ENCODE data around the gene ACTRT2. TPM values are rescaled to one million over a fixed set of nuclear protein-coding genes. Genes with fewer than 3 reads are reported as not detected.

Gene ACTRT2
- total RNA-seq: not detected

- DNase-seq (no peak), ATAC-seq (no peak)
- H3K4me1 Mint-ChIP-seq (ENCODE audit: low read depth): no peaks in the 10 kb centered on the region
- no peaks in the 10 kb centered on the region for H3K9me3 Mint-ChIP-seq
- H3K27me3 Mint-ChIP-seq (ENCODE audit: low read depth): no peaks in the 10 kb centered on the region
- H3K4me3 Mint-ChIP-seq: no peak within 1 kb of the TSS
- H3K36me3 Mint-ChIP-seq (ENCODE audit: insufficient read depth): no peaks in the 10 kb centered on the region
These were observed at the start of gene ACTRT2 for GRCh38 chr1:3021233-3021671. TSS of gene ACTRT2 (plus strand) at chr1:3021467. CDS start at chr1:3021687, 220 bp downstream.

GRCh38 chr1:2971609-2972008 lies 49.7 kb upstream of the ACTRT2 start:
- ATAC-seq (no peak), DNase-seq (peak; percentile 4)
- H3K36me3 Mint-ChIP-seq (ENCODE audit: insufficient read depth): no peaks in the 10 kb centered on the region
- no peak overlapping the region for H3K4me3 Mint-ChIP-seq
- peaks cover 3% of the 10 kb centered on the region for H3K4me1 Mint-ChIP-seq (ENCODE audit: low read depth)
- no peaks in the 10 kb centered on the region for H3K9me3 Mint-ChIP-seq
- peaks cover 4% of the 10 kb centered on the region for H3K27me3 Mint-ChIP-seq (ENCODE audit: low read depth)

DNA sequence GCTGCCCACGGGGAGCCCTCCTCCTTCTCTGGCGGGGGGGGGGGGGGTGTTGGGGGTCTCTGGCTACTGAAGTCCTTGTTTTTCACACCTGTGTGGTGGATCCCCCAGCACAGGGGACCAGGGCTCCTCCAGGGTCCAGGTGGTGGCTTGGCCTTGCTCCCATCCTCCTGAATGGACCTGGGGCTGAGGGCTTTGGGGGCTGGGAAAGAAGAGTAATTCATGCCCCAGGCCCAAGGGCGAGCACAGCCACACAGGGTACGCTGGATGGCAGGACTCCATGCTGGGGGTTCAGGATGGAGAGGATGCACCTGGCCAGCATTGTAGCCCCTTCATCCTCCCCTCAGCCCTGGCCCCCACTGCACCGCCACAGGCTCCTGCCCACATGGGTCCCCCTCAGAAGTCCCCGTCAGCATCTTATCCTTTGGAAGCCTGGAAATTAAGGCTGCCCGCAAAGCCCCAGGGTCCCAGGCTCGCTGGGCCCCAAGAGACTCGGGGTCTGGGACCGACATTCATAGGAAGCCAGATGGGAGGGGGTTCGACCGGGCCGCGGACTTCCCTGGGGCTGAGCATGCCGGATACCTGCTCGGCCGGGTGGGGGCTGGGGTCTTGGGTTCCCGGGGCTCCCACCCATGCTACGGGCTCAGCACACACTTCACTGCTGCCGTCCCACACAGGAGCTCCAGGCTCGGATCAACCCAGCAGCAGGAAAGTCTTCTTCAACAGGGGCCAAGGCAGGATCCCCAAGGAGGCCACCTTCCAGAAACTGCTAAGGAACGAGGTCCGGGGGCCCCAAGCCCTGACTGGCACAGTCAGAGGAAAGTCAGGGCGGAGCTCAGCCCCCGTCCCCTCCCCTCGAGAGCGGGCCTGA lies 49.0 kb upstream of the ACTRT2 start:
- ATAC-seq (no peak), DNase-seq (peak; percentile 3)
- H3K9me3 Mint-ChIP-seq: no peaks in the 10 kb centered on the region
- peaks cover 4% of the 10 kb centered on the region for H3K27me3 Mint-ChIP-seq (ENCODE audit: low read depth)
- H3K36me3 Mint-ChIP-seq (ENCODE audit: insufficient read depth): no peaks in the 10 kb centered on the region
- peaks cover 3% of the 10 kb centered on the region for H3K4me1 Mint-ChIP-seq (ENCODE audit: low read depth)
- H3K4me3 Mint-ChIP-seq: no peak overlapping the region

DNA sequence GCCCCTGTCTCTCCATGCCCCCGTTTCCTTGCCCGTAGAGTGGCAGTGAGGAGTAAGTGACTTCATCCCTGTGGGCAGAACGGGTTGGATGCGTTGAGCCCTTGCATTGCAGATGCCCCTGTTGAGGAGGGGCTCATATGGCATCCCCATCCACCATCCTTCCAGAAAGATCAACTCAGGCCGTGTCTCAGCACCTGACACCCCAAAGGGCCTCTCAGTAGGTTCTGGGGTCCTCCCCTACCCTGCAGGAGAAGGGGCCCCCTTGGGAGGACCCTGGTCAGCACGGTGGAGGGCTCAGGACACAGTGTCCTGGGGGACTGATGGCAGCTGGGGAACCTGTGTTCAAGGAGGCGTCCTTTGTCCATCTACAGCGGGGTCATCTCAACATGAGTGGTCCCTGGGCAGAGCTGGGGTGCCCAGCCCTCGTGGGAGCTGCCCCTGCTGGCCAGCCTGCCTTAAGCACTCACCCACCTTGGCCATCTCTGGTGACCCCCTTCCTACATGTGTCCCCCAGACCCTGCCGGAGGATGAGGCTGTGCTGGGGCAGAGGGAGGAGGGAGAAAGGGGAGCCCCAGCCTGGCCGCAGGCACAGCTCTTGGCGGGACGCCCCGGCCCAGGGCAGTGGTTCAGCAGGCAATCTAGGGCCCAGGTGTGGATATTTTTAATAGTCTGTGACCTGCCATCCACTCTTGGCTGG lies 48.2 kb upstream of the ACTRT2 start:
- ATAC-seq: no peak
- H3K9me3 Mint-ChIP-seq: no peaks in the 10 kb centered on the region
- peak; percentile 2 for DNase-seq
- peaks cover 4% of the 10 kb centered on the region for H3K27me3 Mint-ChIP-seq (ENCODE audit: low read depth)
- H3K4me3 Mint-ChIP-seq: no peak overlapping the region
- H3K4me1 Mint-ChIP-seq (ENCODE audit: low read depth): peaks cover 3% of the 10 kb centered on the region
- no peaks in the 10 kb centered on the region for H3K36me3 Mint-ChIP-seq (ENCODE audit: insufficient read depth)

DNA sequence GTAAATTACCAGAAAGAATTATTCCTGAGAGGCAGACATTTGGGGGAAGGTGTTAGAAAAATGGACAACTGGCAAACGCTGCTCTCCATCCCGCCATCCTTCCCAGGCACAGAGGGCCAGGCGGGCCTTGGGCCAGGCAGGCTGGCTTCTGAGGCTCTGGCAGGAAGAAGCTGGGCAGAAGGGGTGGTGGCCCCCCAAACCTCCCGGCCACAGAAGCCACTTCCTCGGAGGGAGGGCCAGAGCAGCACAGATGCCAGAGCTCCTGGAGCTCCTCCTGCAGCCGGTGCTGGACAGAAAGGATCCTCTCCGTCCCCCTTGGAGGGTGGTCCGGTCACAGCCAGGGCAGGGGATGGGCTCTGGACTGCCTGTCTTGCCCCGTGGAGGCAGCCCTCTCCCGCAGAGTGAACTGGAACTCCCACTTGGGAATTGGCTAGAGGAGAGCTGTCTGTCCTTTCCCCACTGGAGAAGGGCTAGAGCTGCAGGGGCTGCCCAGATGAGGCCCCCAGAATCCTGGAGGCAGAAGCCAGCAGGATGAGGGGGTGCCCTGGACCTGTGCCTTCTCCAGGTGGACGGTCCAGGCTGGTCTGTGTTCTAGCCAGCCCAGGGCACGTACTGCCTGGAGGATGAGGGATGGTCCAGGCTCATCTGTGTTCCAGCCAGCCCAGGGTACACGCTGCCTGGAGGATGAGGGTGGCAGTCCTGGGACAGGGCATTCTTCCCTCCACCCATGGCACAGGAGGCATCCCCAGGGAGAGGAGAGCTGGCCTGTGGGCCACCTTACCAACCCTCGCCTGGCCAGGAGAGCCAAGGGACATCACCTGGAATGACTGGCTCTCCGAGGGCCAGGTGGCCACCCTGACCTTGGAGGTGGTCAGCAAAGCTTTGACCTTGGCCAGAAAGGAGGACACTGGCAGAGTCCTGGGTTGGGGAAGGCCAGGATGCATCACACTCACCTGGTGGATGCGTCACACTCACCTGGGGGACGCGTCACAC lies 47.4 kb upstream of the ACTRT2 start:
- Mint-ChIP-seq H3K4me3 (no peak overlapping the region), H3K4me1 (ENCODE audit: low read depth) (peaks cover 3% of the 10 kb centered on the region), H3K9me3 (no peaks in the 10 kb centered on the region), H3K36me3 (ENCODE audit: insufficient read depth) (no peaks in the 10 kb centered on the region), H3K27me3 (ENCODE audit: low read depth) (peaks cover 4% of the 10 kb centered on the region)
- DNase-seq: no peak
- no peak for ATAC-seq

DNA sequence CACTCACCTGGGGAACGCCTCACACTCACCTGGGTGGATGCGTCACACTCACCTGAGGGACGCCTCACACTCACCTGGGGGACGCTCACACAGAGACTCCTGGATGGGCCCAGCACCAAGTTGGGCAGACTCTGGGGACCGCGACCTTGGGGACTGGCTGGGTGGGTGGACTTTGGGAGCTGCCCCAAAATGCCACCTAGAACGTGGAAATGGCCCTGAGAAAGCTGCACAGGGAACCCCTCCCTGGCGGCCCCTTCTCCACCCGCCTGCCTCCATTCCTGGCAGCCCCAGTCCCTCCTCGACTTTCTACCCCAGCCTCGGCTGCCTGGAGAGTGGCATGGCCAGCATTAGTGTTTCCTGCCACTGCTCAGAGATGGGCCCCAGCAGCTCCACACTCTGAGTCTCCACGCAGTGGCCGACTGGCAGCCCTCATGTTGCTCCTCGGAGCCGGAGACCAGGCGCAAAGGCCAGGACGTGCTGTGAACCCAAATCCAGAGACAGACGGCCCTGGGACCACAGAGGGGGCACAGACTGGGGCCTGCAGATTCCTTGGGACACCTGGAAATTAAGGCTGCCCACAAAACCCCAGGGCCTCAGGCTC lies 46.5 kb upstream of the ACTRT2 start:
- no peak for ATAC-seq
- H3K4me1 Mint-ChIP-seq (ENCODE audit: low read depth): peaks cover 3% of the 10 kb centered on the region
- no peak overlapping the region for H3K4me3 Mint-ChIP-seq
- H3K27me3 Mint-ChIP-seq (ENCODE audit: low read depth): peaks cover 4% of the 10 kb centered on the region
- no peaks in the 10 kb centered on the region for H3K36me3 Mint-ChIP-seq (ENCODE audit: insufficient read depth)
- no peaks in the 10 kb centered on the region for H3K9me3 Mint-ChIP-seq
- DNase-seq: no peak

DNA sequence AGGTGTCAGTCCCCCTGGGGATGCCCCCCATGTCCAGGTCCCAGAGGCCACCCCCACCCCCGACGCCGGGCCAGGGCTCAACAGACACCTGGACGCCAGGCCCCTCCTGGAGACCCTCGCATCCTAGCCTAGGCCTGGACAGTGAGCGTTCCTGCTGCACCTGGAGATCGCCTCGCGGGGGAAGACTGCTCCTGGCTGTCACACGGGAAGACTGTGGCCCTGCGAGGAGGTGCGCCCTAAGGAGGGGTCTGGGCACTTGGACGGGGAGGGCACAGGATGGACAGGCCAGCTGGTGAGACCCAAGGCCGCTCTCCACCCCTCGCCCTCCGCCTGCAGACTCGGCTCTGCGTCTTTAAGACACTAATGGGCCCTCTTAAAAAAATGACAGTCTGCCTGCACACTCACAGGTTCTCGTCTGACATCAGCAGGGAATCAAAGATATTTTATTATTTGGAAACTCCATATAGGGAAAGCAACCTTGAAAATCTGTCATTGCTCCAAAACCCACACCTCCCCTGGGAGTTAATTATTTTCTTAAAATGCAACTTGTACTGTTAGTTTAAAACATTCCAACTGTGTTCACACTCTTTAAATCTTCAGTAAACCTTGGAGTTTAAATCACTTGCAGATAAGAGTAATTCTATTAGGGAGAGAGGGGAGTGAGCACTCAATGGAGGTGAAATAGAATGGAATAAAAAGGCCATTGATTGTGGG lies 45.6 kb upstream of the ACTRT2 start:
- no peaks in the 10 kb centered on the region for H3K9me3 Mint-ChIP-seq
- ATAC-seq (no peak), DNase-seq (no peak)
- H3K4me3 Mint-ChIP-seq: no peak overlapping the region
- no peaks in the 10 kb centered on the region for H3K36me3 Mint-ChIP-seq (ENCODE audit: insufficient read depth)
- peaks cover 3% of the 10 kb centered on the region for H3K4me1 Mint-ChIP-seq (ENCODE audit: low read depth)
- H3K27me3 Mint-ChIP-seq (ENCODE audit: low read depth): peaks cover 4% of the 10 kb centered on the region

DNA sequence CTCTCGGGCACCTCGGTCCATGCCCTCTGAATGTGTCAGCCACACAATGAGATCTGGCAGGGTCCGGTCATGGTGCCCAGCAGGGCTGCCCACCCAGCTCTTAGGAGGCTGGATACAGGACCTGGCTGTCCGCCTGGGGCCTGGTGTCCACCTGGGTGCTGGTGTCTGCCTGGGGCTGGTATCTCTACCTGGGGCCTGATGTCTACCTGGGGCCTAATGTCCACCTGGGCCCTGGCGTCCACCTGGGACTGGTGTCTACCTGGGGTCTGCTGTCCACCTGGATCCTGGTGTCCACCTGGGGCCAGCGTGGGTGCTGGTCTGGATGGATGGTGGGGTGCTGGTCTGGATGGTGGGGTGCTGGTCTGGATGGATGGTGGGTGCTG lies 45.1 kb upstream of the ACTRT2 start:
- Mint-ChIP-seq H3K9me3 (no peaks in the 10 kb centered on the region), H3K27me3 (ENCODE audit: low read depth) (peaks cover 4% of the 10 kb centered on the region), H3K36me3 (ENCODE audit: insufficient read depth) (no peaks in the 10 kb centered on the region), H3K4me3 (no peak overlapping the region), H3K4me1 (ENCODE audit: low read depth) (peaks cover 3% of the 10 kb centered on the region)
- no peak for DNase-seq
- ATAC-seq: no peak

- H3K9me3 Mint-ChIP-seq: no peaks in the 10 kb centered on the region
- peaks cover 3% of the 10 kb centered on the region for H3K4me1 Mint-ChIP-seq (ENCODE audit: low read depth)
- no peak for DNase-seq
- no peak for ATAC-seq
- no peaks in the 10 kb centered on the region for H3K27me3 Mint-ChIP-seq (ENCODE audit: low read depth)
- H3K4me3 Mint-ChIP-seq: no peak overlapping the region
- no peaks in the 10 kb centered on the region for H3K36me3 Mint-ChIP-seq (ENCODE audit: insufficient read depth)
These were observed 43.2 kb upstream of the ACTRT2 start for GRCh38 chr1:2977886-2978611.

GRCh38 chr1:2978691-2979190 lies 42.5 kb upstream of the ACTRT2 start:
- Mint-ChIP-seq H3K4me3 (no peak overlapping the region), H3K9me3 (no peaks in the 10 kb centered on the region), H3K27me3 (ENCODE audit: low read depth) (no peaks in the 10 kb centered on the region), H3K36me3 (ENCODE audit: insufficient read depth) (no peaks in the 10 kb centered on the region), H3K4me1 (ENCODE audit: low read depth) (no peaks in the 10 kb centered on the region)
- no peak for DNase-seq
- no peak for ATAC-seq

DNA sequence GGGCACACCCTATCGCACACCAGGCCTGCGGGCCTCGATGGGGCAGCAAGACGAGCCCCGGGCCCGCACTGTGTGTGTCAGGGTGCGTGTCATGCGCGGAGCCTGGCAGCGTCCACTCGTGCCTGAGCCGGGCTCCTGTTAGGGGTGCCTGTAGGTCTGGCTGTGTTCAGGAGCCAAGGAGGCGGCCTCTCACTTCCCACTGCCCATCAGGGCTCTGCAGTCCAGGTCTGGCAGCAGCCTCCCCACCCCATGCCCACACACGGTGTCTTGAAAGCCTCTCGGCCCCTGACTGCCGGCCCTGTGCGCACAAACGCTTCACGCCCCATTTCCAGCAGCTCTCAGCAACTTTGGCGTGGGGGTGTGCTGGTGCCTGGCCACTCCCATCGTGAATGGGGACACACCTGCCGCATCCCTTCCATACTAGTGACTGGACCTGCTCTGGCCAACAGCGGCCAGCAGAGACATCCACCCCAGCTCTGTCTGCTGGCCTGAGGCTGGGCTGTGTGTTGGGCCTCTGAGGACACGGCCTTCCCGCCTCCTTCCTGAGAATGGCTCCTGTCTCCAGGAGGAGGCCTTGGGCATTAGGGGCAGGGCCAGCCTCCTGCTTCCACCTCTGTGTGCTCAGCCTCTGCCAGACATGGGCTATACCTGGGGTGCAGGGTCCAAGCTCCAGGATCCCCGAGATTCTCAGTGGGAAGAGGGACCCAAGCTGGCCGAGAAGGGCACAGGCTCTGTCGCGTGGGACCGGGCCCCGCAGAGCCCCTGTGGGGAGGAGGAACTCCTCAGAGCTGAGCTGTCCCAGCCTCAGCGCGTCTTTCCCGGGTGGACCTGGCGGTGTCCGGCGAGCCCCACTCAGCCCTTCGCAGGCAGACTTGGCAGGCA lies 41.8 kb upstream of the ACTRT2 start:
- Mint-ChIP-seq H3K27me3 (ENCODE audit: low read depth) (no peaks in the 10 kb centered on the region), H3K36me3 (ENCODE audit: insufficient read depth) (no peaks in the 10 kb centered on the region), H3K9me3 (no peaks in the 10 kb centered on the region), H3K4me1 (ENCODE audit: low read depth) (no peaks in the 10 kb centered on the region), H3K4me3 (no peak overlapping the region)
- ATAC-seq (no peak), DNase-seq (no peak)

Data from activated T-cell treated with anti-CD3 and anti-CD28 coated beads, Interleukin-2, amount 50 U/mL, for 4 hours (primary cell).